NCI-H187 (cell line): ENCODE measurements around the gene HABP4.
"Not testable (repeated sequence)": the region's sequence is repeated elsewhere in the genome, so short reads cannot be mapped to it uniquely, and the experiment has no call there.

Source experiments
- DNase-seq, 2 experiments: peaks; one replicate each; lab custom pipeline; 2025; lab: John Stamatoyannopoulos, UW

Gene HABP4

GRCh38 chr9:96498796-96499195 is 48.8 kb downstream of the HABP4 start:
- no peak for DNase-seq

- no peak for DNase-seq
These were observed 49.3 kb downstream of the HABP4 start for GRCh38 chr9:96499257-96499656.

GRCh38 chr9:96500696-96501632 is 51.0 kb downstream of the HABP4 start:
- no peak for DNase-seq

GRCh38 chr9:96501633-96502538 is 51.9 kb downstream of the HABP4 start:
- DNase-seq: no peak

GRCh38 chr9:96502539-96503373 is 52.8 kb downstream of the HABP4 start:
- no peak for DNase-seq

- DNase-seq: not testable (repeated sequence)
These were observed 53.4 kb downstream of the HABP4 start for GRCh38 chr9:96503374-96503748.

GRCh38 chr9:96503918-96504317 is 53.9 kb downstream of the HABP4 start:
- DNase-seq: no peak

- DNase-seq: no peak
These were observed 55.5 kb downstream of the HABP4 start for GRCh38 chr9:96505316-96505991.

GRCh38 chr9:96508227-96508940 is 58.4 kb downstream of the HABP4 start:
- no peak for DNase-seq

GRCh38 chr9:96509026-96509425 is 59.1 kb downstream of the HABP4 start:
- DNase-seq: no peak

- no peak for DNase-seq
These were observed 59.9 kb downstream of the HABP4 start for GRCh38 chr9:96509848-96510247.

GRCh38 chr9:96510258-96510657 is 60.3 kb downstream of the HABP4 start:
- no peak for DNase-seq

- no peak for DNase-seq
These were observed 62.3 kb downstream of the HABP4 start for GRCh38 chr9:96512240-96512639.

- no peak for DNase-seq
These were observed 63.7 kb downstream of the HABP4 start for GRCh38 chr9:96513622-96514021.

GRCh38 chr9:96514108-96514799 is 64.3 kb downstream of the HABP4 start:
- DNase-seq: no peak

- no peak for DNase-seq
These were observed 64.8 kb downstream of the HABP4 start for GRCh38 chr9:96514800-96515158.

GRCh38 chr9:96515621-96516470 is 65.9 kb downstream of the HABP4 start:
- DNase-seq: no peak

GRCh38 chr9:96519095-96519494 is 69.1 kb downstream of the HABP4 start:
- no peak for DNase-seq

- no peak for DNase-seq
These were observed 69.8 kb downstream of the HABP4 start for GRCh38 chr9:96519787-96520186.
